OCI-LY1 (cell line): ENCODE results near the gene RPL7A.

Experiments
- H2AFZ ChIP-seq: fragments of 200-600 bp; sonication (generic), shearing (Covaris generic); 2 replicates; pipeline ENCODE4 v1.6.0; 2014; ENCODE audit warnings: antibody characterized with exemption, mild to moderate bottlenecking, low read length
- H3F3A ChIP-seq: fragments of 200-600 bp; sonication (generic), shearing (Covaris generic); 2 replicates; pipeline ENCODE4 v1.6.0; 2014; ENCODE audit warnings: mild to moderate bottlenecking, antibody characterized with exemption, low read length, moderate library complexity; ENCODE audit not compliant: insufficient read depth
- H3K27ac ChIP-seq: fragments of 200-600 bp; sonication (generic); 2 replicates; pipeline ENCODE4 v1.5.1; 2014; ENCODE audit warnings: low read length, mixed run types, mild to moderate bottlenecking, low read depth; ENCODE audit not compliant: poor library complexity, severe bottlenecking
- H3K27me3 ChIP-seq: fragments of 200-600 bp; sonication (generic); 2 replicates; pipeline ENCODE4 v1.6.0; 2014; ENCODE audit warnings: antibody characterized with exemption, mild to moderate bottlenecking, low read length, moderate library complexity; ENCODE audit not compliant: insufficient read depth
- H3K36me3 ChIP-seq: fragments of 200-600 bp; sonication (generic); 2 replicates; pipeline ENCODE4 v1.6.1; 2014; ENCODE audit warnings: mild to moderate bottlenecking, antibody characterized with exemption, low read length, moderate library complexity, mixed read lengths; ENCODE audit not compliant: insufficient read depth
- H3K4me1 ChIP-seq: fragments of 200-600 bp; sonication (generic); 2 replicates; pipeline ENCODE4 v1.5.1; 2014; ENCODE audit warnings: mild to moderate bottlenecking, low read length, moderate library complexity; ENCODE audit not compliant: insufficient read depth, severe bottlenecking
- H3K4me2 ChIP-seq: fragments of 200-600 bp; sonication (generic), shearing (Covaris generic); 2 replicates; pipeline ENCODE4 v1.6.1; 2014; ENCODE audit warnings: low read length
- H3K4me3 ChIP-seq: fragments of 200-600 bp; sonication (generic); 2 replicates; pipeline ENCODE4 v1.5.1; 2014; ENCODE audit warnings: low read length, low read depth, mild to moderate bottlenecking, mixed read lengths; ENCODE audit not compliant: poor library complexity, severe bottlenecking
- H3K79me2 ChIP-seq: fragments of 200-600 bp; shearing (Covaris generic); 2 replicates; pipeline ENCODE4 v1.6.1; 2016; ENCODE audit warnings: mixed run types, low read length, mixed read lengths; ENCODE audit not compliant: insufficient read depth
- H3K9ac ChIP-seq: fragments of 200-600 bp; sonication (generic), shearing (Covaris generic); 2 replicates; pipeline ENCODE4 v1.6.1; 2014; ENCODE audit warnings: mild to moderate bottlenecking, low read length, mixed read lengths
- H3K9me2 ChIP-seq: fragments of 200-600 bp; sonication (generic), shearing (Covaris generic); 2 replicates; pipeline ENCODE4 v1.6.1; 2014; ENCODE audit warnings: low read depth, mild to moderate bottlenecking, low read length, mixed read lengths
- H3K9me3 ChIP-seq: fragments of 200-600 bp; shearing (Covaris generic); 2 replicates; pipeline ENCODE4 v1.6.1; 2014; ENCODE audit warnings: low read length, mixed read lengths
- H4K20me1 ChIP-seq: fragments of 200-600 bp; sonication (generic), shearing (Covaris generic); 2 replicates; pipeline ENCODE4 v1.6.0; 2016; ENCODE audit warnings: mild to moderate bottlenecking, low read length; ENCODE audit not compliant: insufficient read depth
- CTCF ChIP-seq: fragments of 200-600 bp; sonication (generic), shearing (Covaris generic); IDR thresholded peaks from 2 replicates; pipeline ENCODE4 v1.5.1; 2017; ENCODE audit warnings: mild to moderate bottlenecking, antibody characterized with exemption, low read length, moderate library complexity, mixed read lengths
- EZH2 ChIP-seq: fragments of 200-600 bp; sonication (generic), shearing (Covaris generic); IDR thresholded peaks from 2 replicates; pipeline ENCODE4 v1.8.0; 2017; ENCODE audit warnings: borderline replicate concordance, mixed run types, mild to moderate bottlenecking, antibody characterized with exemption, low read length, moderate library complexity, mixed read lengths

Gene RPL7A

GRCh38 chr9:133393399-133393798 is 45.4 kb downstream of the RPL7A start:
- no peaks in the 10 kb centered on the region for H3K79me2 ChIP-seq
- no peak overlapping the region for H3K4me2 ChIP-seq
- no peak overlapping the region for H2AFZ ChIP-seq
- H3K36me3 ChIP-seq: no peaks in the 10 kb centered on the region; the same call in 1 of the 2 replicates
- no peaks in the 10 kb centered on the region for H3K4me1 ChIP-seq
- no peaks in the 10 kb centered on the region for H3F3A ChIP-seq
- H3K27me3 ChIP-seq: peaks cover 11% of the 10 kb centered on the region
- no peak overlapping the region for H3K27ac ChIP-seq
- H3K9ac ChIP-seq: no peak overlapping the region
- no peaks in the 10 kb centered on the region for H4K20me1 ChIP-seq
- no peaks in the 10 kb centered on the region for H3K9me3 ChIP-seq
- H3K4me3 ChIP-seq: no peak overlapping the region
- H3K9me2 ChIP-seq: no peaks in the 10 kb centered on the region
- no peak for TF ChIP-seq CTCF
- no peak for TF ChIP-seq EZH2

GRCh38 chr9:133394687-133395271 is 46.8 kb downstream of the RPL7A start:
- TF ChIP-seq CTCF: no peak
- TF ChIP-seq EZH2: no peak

GRCh38 chr9:133396952-133397351 is 48.9 kb downstream of the RPL7A start:
- H3F3A ChIP-seq: no peaks in the 10 kb centered on the region
- H3K4me3 ChIP-seq: no peak overlapping the region
- no peaks in the 10 kb centered on the region for H4K20me1 ChIP-seq
- peaks cover 5% of the 10 kb centered on the region for H3K27me3 ChIP-seq
- no peaks in the 10 kb centered on the region for H3K79me2 ChIP-seq
- H2AFZ ChIP-seq: no peak overlapping the region
- no peaks in the 10 kb centered on the region for H3K9me2 ChIP-seq
- H3K4me2 ChIP-seq: no peak overlapping the region
- H3K9me3 ChIP-seq: no peaks in the 10 kb centered on the region
- H3K27ac ChIP-seq: no peak overlapping the region
- TF ChIP-seq CTCF (peak; percentile 39; the same call in 1 of the 2 replicates), EZH2 (no peak)
- H3K9ac ChIP-seq: no peak overlapping the region
- no peaks in the 10 kb centered on the region for H3K4me1 ChIP-seq
- no peaks in the 10 kb centered on the region; the same call in 1 of the 2 replicates for H3K36me3 ChIP-seq

More at GRCh38 chr9:133394687-133395271, 46.8 kb downstream of the RPL7A start:
- Histone ChIP-seq H4K20me1 (no peaks in the 10 kb centered on the region), H3K27me3 (peaks cover 11% of the 10 kb centered on the region), H3F3A (no peaks in the 10 kb centered on the region), H2AFZ (no peak overlapping the region), H3K4me1 (no peaks in the 10 kb centered on the region), H3K27ac (no peak overlapping the region), H3K4me2 (no peak overlapping the region), H3K9me2 (no peaks in the 10 kb centered on the region), H3K4me3 (no peak overlapping the region), H3K9me3 (no peaks in the 10 kb centered on the region), H3K9ac (no peak overlapping the region), H3K79me2 (no peaks in the 10 kb centered on the region), H3K36me3 (no peaks in the 10 kb centered on the region; the same call in 1 of the 2 replicates)
